Lung (tissue), 12 donors: ENCODE data around the gene PLEKHH1. TPM values are rescaled to one million over a fixed set of nuclear protein-coding genes. Genes with fewer than 3 reads are reported as not detected.

ENCODE experiments used
- ATAC-seq: fragments of 200-7000 bp; cut with Tn5 transposase; one replicate; pipeline ENCODE4 v1.9.1; 2020; ENCODE audit warnings: moderate number of reproducible peaks; ENCODE audit not compliant: insufficient read depth, low FRiP score
- DNase-seq, 3 donors: peaks; one replicate each; pipeline ENCODE4 v3.0.0-alpha.2; 2013 to 2017
- H3K27ac ChIP-seq, 2 donors: one replicate each; pipeline ENCODE4 v1.5.1; 2013; ENCODE audit warnings: mild to moderate bottlenecking in 2 of 2, moderate library complexity in 2 of 2, control low read depth in 1 of 2, inconsistent platforms in 1 of 2, low read depth in 1 of 2, low read length in 1 of 2
- H3K27me3 ChIP-seq, 3 donors: one replicate each; pipeline ENCODE4 v1.5.1; 2013; ENCODE audit warnings: low read length in 2 of 3; ENCODE audit not compliant: control insufficient read depth in 3 of 3, insufficient read depth in 3 of 3
- H3K36me3 ChIP-seq, 4 donors: one replicate each; pipeline ENCODE4 v1.5.1; 2013; ENCODE audit warnings: low read length in 4 of 4, mild to moderate bottlenecking in 1 of 4, moderate library complexity in 1 of 4; ENCODE audit not compliant: control insufficient read depth in 4 of 4, insufficient read depth in 4 of 4
- H3K4me1 ChIP-seq, 5 donors: one replicate each; pipeline ENCODE4 v1.5.1; 2013; ENCODE audit warnings: low read length in 5 of 5, mild to moderate bottlenecking in 2 of 5, moderate library complexity in 1 of 5; ENCODE audit not compliant: control insufficient read depth in 5 of 5, insufficient read depth in 5 of 5
- H3K4me3 ChIP-seq: one replicate; pipeline ENCODE4 v1.5.1; 2013; ENCODE audit warnings: mild to moderate bottlenecking, control low read depth, moderate library complexity
- H3K9ac ChIP-seq, 2 donors: one replicate each; pipeline ENCODE4 v1.5.1; 2013; ENCODE audit warnings: low read length in 2 of 2, control low read depth in 1 of 2; ENCODE audit not compliant: insufficient read depth in 1 of 2
- H3K9me3 ChIP-seq, 4 donors: one replicate each; pipeline ENCODE4 v1.5.1; 2013; ENCODE audit warnings: low read length in 3 of 4, mild to moderate bottlenecking in 1 of 4, moderate library complexity in 1 of 4; ENCODE audit not compliant: control insufficient read depth in 4 of 4, insufficient read depth in 3 of 4
- WGBS, 2 donors: extraction: QIAGEN DNeasy Blood & Tissue Kit; methylation state at CpG; one replicate each; pipeline ENCODE4 v1.1.7; 2013; 5-methylcytosine and 5-hydroxymethylcytosine counted together
- polyA plus RNA-seq, 2 donors: library from polyadenylated mRNA; stranded (reverse); fragments of 200-250 nt; gene quantifications; one replicate each; pipeline ENCODE4 v1.2.1, GENCODE V29; 2013
- total RNA-seq, 2 donors: library from RNA; depleted of rRNA in 1 of 2; stranded (reverse); fragments of >200 nt in 1 of 2; gene quantifications; one replicate each; pipeline ENCODE4 v1.2.1, GENCODE V29; 2014 to 2021
- TF ChIP-seq, protein P1 (sequence below): IDR thresholded peaks from 2 replicates; pipeline ENCODE4 v1.5.1; 2012; ENCODE audit warnings: mild to moderate bottlenecking; ENCODE audit errors: control extremely low read depth, extremely low read depth
- donor health status: control.
- donor health status: control.
- donor health status: Bipolar disorder and iron deficiency.
- donor health status: healthy.
- donor health status: DM: yes; HTN: yes; CAD: no.

PLEKHH1 gene
- total and polyA plus RNA-seq, 4 donors, result 0.80 to 9.3 (median 2.9) TPM

- ATAC-seq, result no peak
- no peak for DNase-seq
- 74 to 77% methylated on average over 5 of the region's 5 CpGs for WGBS, 2 donors
Measured at GRCh38 chr14:67564236-67564635, 31.1 kb downstream of the PLEKHH1 start.

GRCh38 chr14:67566908-67567307, 33.8 kb downstream of the PLEKHH1 start:
- peak in 1 of 3 donors; percentile 22 for DNase-seq
- TF ChIP-seq, protein P1, sequence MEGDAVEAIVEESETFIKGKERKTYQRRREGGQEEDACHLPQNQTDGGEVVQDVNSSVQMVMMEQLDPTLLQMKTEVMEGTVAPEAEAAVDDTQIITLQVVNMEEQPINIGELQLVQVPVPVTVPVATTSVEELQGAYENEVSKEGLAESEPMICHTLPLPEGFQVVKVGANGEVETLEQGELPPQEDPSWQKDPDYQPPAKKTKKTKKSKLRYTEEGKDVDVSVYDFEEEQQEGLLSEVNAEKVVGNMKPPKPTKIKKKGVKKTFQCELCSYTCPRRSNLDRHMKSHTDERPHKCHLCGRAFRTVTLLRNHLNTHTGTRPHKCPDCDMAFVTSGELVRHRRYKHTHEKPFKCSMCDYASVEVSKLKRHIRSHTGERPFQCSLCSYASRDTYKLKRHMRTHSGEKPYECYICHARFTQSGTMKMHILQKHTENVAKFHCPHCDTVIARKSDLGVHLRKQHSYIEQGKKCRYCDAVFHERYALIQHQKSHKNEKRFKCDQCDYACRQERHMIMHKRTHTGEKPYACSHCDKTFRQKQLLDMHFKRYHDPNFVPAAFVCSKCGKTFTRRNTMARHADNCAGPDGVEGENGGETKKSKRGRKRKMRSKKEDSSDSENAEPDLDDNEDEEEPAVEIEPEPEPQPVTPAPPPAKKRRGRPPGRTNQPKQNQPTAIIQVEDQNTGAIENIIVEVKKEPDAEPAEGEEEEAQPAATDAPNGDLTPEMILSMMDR, result no peak
- no peaks in the 10 kb centered on the region for H3K4me1 ChIP-seq
- peaks cover 0 to 2% (median 0%) of the 10 kb centered on the region in 4 donors for H3K9me3 ChIP-seq
- no peak for ATAC-seq
- no peak overlapping the region for H3K27ac ChIP-seq
- no peak overlapping the region for H3K4me3 ChIP-seq
- no peak overlapping the region for H3K9ac ChIP-seq
- H3K27me3 ChIP-seq, result no peaks in the 10 kb centered on the region
- no peaks in the 10 kb centered on the region for H3K36me3 ChIP-seq
- 78 to 79% methylated on average over 6 of the region's 6 CpGs for WGBS, 2 donors

More at GRCh38 chr14:67564236-67564635, 31.1 kb downstream of the PLEKHH1 start:
- Histone ChIP-seq H3K9ac (no peak overlapping the region), H3K9me3 (no peaks in the 10 kb centered on the region), H3K36me3 (no peaks in the 10 kb centered on the region), H3K27ac (no peak overlapping the region), H3K27me3 (no peaks in the 10 kb centered on the region), H3K4me3 (no peak overlapping the region), H3K4me1 (no peaks in the 10 kb centered on the region)
- TF ChIP-seq, protein P1, result no peak

- Histone ChIP-seq H3K36me3 (no peaks in the 10 kb centered on the region), H3K27me3 (no peaks in the 10 kb centered on the region), H3K9me3 (peaks cover 0 to 2% (median 0%) of the 10 kb centered on the region in 4 donors), H3K4me1 (no peaks in the 10 kb centered on the region), H3K9ac (no peak overlapping the region), H3K27ac (no peak overlapping the region), H3K4me3 (no peak overlapping the region)
- no peak for ATAC-seq
- TF ChIP-seq, protein P1, result no peak
- DNase-seq, result no peak
- WGBS, 2 donors, result 83 to 89% methylated on average over 3 of the region's 3 CpGs
Measured at GRCh38 chr14:67567654-67568053, 34.6 kb downstream of the PLEKHH1 start.
